HG02970 (cell line): ENCODE results near the gene BBS5.
"Not testable (repeated sequence)": the region's sequence is repeated elsewhere in the genome, so short reads cannot be mapped to it uniquely, and the experiment has no call there.

Experiments
- ATAC-seq: cut with Tn5 transposase; IDR thresholded peaks from one replicate; pipeline ENCODE4 v1.9.1; 2021; ENCODE audit warnings: mild to moderate bottlenecking, moderate library complexity, moderate number of reproducible peaks; ENCODE audit not compliant: unreplicated experiment, low FRiP score

BBS5 gene

DNA sequence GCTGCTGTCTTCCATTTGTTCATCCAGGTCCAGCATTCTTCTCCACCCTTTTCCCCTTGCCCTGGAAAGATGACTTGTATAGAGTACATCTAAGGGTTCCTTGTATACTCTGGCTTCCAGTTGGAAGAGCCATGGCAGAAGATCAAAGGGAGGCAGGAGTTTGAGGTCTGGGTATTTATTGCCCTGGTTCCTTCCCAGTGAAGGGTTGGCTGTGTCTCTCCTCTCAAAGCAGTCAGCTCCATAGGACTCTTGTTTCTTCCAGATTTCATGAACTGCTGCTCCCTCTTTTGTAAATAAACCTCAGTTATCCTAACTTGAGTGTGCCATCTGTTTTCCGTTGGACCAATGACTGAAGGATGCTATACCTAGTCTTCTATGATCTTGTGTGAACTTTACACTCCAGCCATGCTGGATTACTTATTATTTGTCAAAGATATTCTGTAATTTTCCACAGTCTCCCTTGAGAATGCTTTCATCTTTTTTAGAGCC lies 6.4 kb downstream of the BBS5 start:
- no peak for ATAC-seq

DNA sequence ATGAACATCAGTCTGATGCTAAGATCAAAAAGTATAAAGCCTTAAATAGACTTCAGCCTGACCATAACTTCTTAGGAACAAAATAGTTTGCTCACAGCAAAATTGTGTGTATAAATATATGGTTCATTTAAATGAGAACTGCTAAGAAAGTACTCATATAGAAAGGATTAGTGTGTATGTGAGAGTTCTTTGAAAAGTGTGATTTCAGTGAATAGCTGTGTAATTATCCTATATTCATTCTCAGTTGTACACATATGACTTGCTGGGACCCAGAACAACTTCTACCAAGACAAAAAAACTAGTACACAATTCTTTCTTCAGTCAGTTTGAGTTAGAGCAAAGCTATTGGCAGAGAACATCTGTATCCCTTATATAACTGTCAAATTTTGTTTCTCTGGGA lies 7.2 kb downstream of the BBS5 start:
- ATAC-seq: no peak

DNA sequence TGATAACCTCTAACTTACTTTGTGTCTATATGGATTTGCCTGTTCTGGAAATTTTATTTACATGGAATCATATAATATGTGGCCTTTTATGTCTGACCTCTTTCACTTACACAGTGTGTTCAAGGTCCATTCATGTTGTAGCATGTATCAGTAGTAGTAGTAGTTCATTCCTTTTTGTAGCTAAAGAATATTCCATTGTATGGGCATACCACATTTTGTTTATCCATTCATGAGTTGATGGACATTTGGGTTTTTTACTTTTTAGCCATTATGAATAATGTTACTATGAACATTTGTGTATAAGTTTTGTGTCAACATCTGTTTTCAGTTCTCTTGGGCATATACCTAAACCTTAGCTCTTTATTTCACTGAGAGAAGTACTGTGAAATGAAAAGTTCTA lies 11.5 kb downstream of the BBS5 start:
- no peak for ATAC-seq

DNA sequence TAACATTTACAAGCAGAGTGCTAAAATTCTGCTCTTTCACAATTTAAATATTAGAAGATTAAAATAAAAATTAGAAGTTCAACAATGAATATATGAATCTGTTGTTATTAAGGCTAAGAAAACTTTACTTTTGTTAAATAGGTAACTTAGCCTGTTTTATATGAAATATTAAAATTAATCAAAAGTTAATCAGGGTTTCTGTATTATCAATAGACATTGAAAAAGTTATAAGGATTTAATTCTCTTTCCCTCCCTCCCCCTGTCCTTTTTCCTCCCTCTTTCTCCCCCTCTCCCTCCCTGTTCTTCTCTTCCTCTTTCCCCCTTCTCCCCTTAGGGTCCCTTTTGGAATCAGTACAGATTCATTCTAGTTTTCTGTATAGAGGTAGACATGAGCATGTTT lies 12.1 kb downstream of the BBS5 start:
- no peak for ATAC-seq

DNA sequence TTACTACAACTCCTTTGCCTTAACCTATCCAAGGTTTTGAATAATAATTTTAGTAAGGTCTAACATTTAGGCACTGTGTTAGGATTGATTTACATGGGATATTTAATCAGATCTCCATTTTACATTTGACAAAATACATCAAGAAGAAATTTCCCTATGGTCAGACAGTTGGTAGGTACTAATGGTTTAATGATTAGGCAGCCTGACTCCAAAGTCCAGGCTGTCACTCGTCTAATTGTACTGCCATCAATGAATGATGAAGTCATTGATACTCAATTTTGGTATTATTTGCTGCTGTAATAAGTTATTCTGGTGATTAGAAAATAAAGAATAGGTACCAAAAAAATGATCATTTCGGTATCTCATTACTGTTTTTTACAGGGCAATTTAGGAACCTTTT lies 14.1 kb downstream of the BBS5 start:
- no peak for ATAC-seq

DNA sequence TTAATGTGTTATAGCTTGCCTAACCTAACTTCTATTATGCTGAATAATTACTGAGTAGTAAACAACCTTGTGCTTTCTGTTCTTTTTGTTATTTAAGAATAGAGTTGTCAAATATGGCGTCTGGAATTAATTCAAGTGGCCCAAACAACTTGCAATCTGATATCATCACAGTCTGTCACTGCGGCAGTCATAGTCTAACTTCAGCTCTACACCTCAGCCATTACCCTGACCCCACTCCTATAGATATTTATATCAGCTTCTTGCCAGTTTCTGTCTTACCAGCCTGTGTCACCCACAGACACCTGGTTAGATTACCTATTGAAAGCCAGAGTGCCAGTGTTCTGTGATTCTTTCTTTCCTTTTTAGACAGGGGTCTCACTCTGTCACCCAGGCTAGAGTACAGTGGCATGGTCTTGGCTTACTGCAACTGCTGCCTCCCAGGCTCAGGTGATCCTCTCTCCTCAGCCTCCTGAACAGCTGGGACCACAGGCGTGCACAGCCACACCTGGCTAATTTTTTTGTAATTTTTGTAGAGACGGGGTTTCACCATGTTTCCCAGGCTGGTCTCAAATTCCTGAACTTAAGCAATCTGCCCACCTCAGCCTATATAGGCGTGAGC lies 16.1 kb downstream of the BBS5 start:
- no peak for ATAC-seq

DNA sequence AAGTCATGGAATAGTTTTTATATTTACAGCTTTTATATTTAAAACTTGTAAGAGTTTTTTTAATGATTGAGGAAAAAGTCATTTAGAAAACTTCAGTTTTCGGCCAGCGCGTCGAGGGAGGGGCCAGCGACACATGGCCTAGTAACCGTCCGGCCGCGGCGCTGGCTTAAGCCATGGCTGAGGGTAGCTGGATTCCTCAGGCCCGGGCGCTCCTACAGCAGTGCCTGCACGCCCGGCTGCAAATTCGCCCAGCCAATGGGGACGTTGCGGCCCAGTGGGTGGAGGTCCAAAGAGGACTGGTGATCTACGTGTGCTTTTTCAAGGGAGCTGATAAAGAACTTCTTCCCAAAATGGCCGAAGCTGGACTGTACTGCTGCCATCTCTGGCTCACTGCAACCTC lies 25.4 kb downstream of the BBS5 start:
- no peak for ATAC-seq

DNA sequence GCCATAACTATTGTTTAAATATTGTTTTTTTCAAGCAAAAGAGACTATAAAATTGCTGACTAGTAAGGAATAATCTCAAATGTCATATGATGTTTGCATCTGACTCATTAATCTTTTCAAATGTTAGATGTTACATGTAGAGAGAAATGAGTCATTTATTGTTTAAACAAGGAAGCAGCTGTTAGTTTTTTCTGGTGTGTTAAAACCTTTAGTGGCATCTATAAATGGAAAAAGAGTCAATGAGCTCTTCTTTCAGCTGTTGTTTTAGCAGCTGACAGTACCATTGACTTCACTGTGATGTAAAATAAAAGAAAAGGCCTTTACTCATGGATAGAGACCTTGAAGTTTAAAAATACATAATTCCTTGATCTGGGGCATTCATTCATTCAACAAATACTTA lies 28.4 kb downstream of the BBS5 start:
- ATAC-seq: no peak

DNA sequence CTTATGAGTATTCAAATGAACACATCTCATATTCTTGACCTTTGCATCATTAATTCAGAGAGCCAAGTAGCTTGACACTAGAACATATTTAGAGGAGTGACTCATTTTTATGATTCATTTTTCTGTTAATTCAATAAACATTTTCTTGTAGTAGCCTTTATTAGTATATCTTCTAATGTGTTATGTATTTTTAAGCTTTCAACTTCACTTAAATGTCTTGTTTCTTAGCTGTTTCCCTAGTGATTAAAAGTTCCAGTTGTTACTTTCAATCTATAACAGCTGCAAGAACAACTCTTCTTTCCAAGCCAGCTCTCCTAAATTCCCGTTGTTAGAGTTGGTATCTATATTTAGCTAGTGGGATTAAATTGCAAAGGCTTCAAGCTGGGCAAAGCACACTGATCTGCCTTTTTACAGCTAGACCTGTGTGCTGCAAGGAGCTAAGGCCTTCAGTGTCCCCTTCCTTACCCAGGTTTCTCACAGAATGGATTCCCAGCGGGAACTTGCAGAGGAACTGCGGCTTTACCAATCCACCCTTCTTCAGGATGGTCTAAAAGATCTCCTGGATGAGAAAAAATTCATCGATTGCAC lies 30.1 kb downstream of the BBS5 start, which contains the start of gene KLHL41:
KLHL41 (plus strand) TSS at position 405 of the 588 bp plus-strand sequence; CDS start at position 482, 77 bp downstream.
- no peak for ATAC-seq

DNA sequence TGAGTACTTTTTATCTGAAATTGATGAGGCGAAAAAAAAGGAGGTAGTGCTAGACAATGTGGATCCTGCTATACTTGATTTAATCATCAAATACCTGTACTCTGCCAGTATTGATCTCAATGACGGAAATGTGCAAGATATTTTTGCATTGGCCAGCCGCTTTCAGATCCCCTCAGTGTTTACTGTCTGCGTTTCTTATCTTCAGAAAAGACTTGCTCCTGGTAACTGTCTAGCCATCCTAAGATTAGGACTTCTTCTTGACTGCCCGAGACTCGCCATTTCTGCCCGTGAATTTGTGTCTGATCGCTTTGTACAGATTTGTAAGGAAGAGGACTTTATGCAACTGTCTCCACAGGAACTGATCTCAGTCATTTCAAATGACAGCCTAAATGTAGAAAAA lies 30.7 kb downstream of the BBS5 start:
- no peak for ATAC-seq

DNA sequence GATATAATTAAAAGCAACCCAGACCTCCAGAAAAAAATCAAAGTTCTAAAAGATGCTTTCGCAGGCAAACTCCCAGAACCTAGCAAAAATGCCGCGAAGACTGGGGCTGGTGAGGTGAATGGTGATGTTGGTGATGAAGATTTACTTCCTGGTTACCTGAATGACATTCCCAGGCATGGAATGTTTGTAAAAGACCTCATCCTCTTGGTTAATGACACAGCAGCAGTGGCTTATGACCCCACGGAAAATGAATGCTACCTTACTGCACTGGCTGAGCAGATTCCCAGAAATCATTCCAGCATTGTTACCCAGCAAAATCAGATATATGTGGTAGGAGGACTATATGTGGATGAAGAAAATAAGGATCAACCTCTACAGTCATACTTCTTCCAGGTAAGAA lies 31.2 kb downstream of the BBS5 start:
- no peak for ATAC-seq

DNA sequence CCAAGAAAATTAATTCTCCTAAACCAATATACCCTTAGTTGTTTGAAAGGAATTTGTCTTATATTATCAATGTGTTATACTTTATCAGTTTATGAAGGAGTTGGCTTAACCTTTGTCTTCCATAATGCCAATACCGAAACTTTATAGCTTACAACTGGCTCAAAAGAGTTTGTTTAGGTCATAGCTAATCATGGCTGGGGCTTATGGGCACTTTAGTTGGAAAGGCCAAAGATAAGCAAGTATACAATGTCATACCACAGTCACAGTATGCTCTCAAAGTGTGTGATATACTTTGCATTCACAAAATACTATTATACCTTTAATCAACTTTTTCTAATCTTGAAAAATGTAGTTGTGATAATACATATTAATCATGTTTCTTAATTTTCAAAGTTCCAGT lies 32.5 kb downstream of the BBS5 start:
- ATAC-seq: no peak

DNA sequence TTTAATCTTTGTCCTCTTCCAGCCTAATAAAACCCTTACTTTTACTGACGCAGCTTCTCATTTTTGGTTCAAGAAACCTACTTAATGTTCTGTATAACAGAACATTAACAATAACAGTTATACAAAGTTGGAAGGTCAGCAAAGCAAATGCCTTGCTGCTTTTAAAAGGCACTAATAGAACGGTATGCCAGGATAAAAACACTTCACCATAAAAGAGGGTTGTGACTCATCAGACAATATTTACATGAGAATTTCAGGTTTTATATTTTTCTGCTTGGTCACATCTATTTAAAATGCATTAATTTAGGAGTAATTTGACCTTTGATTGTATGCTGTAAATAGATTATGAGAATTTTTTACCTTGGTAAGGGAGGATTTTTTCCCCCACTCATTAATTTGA lies 33.2 kb downstream of the BBS5 start:
- ATAC-seq: no peak

DNA sequence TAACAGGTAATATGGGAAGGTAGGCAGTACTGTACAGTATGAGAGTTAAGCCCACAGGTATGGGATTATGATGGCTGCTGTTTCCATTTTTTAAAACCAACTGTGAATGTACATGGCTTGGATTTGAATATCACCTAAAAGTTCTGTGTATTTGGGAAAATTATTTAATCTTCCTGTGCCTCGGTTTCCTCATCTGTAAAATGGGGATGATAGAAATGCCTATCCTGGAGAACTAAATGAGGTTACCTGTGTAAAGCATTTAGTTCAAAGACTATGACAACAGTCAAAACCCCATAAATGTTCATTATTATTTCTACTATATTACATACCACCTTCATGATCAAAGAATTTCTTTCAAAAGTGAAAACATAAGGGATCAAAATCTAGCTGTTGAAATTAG lies 33.8 kb downstream of the BBS5 start:
- ATAC-seq: no peak

DNA sequence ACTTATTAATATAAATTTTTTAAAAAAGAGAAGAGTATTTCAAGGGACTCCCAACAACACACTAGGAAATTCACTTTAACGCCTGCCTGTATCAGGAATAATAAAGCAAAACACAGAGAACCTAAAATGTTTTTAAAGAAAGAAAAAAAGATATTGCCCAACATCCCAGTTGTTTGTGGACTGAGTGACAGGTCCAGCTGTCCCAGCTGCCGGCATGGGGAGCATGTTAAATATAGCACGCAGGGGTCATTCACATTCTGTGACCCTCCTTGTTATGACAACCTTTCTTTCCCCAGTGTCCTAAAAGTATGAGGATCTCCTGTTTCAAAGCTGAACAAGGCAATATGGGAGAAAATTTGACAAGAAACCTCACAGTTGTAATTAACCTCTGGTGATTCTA lies 34.6 kb downstream of the BBS5 start:
- no peak for ATAC-seq

DNA sequence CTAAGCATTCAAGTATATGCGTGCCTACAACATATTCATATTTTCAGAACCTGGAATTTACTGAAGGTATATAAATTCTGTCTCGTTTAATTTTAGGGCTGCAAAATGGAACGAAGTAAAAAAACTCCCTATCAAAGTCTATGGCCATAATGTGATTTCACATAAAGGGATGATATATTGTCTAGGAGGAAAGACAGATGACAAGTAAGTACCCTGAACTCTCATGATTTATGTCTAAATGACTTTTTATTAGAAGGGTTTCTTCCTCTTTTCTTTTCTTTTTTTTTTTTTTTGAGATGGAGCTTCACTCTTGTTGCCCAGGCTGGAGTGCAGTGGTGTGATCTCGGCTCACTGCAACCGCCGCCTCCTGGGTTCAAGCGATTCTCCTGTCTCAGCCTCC lies 35.5 kb downstream of the BBS5 start:
- not testable (repeated sequence) for ATAC-seq

DNA sequence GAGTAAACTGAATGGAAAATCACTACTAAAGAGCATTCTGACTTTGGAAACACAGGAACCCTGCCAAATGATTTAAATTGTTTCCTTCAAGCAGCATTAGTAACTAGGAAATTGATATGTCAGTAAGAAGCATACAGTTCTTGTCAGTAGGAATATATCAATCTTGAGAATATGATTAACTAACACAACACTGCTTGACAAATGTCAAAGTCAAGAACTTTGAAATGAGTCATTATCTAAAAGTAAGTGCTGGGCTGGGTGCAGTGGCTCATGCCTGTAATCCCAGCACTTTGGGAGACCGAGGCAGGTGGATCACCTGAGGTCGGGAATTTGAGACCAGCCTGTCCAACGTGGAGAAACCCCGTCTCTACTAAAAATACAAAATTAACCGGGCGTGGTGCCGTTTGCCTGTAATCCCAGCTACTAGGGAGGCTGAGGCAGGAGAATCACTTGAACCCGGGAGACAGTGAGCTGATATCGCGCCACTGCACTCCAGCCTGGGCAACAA lies 37.2 kb downstream of the BBS5 start:
- not testable (repeated sequence) for ATAC-seq

DNA sequence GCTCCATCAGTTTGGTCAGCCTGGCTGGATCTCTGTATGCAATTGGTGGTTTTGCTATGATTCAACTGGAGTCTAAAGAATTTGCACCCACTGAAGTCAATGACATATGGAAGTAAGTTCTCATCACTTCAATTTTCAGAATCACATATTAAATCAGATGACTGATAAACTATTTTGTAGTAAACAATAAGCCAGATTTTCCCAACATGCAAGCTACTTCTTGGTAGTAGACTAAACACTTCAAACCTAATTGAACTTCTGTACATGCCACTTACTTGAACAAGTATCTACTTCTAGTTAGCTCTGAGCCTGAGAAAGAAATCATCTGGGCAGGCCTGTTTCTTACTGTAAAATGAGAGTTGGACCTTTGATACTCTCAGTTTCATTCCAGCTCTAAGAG lies 41.6 kb downstream of the BBS5 start:
- no peak for ATAC-seq

DNA sequence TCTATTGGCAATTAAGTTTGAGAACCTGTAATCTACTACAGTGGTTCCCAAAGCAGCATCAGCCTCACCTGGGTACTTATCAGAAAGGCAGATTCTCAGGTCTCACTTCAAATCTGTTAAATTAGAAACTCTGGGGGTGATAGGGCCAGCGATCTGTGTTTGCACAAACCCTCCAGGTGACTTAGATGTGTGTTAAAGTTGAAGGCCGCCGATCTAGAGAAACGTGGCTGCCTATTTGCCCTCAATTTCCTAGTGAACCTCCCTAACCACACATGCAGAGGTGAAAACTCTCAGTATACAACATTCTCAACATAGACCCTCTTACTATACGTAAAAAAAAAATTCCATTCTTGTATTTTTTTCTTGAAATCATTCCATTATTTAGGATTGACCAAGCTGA lies 44.4 kb downstream of the BBS5 start:
- no peak for ATAC-seq

DNA sequence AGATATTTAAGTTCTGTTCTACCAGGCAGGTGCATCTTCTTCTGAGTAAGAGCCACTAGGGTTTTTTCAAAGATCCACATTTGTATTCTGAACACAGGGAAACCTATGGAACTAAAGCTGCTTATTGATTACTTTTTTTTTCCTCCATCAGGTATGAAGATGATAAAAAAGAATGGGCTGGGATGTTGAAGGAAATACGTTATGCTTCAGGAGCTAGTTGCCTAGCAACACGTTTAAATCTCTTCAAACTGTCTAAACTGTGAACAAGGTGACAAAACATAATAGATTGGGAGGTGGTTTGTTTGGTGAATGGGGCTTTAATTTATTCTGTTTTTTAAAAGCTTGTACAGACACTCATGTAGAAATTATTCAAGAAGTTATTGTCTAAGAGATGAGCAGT lies 46.1 kb downstream of the BBS5 start:
- no peak for ATAC-seq

DNA sequence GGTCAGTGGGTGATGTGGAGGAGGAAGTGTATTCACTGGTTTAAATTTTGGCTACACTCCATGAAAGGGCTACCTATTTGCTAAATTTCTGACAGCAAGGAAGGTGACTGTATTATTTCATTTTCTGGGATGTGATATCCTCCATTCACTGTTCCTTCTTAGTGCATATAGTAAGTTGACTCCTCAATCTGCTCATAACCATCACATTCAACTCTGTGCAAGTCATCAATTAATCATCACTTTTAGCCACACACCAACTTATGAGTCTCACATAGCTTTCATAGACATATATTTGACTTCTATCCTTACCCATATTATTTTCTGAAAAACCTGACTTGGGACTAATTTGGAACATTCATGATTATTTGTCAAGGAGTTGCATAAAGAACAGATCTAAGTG lies 47.2 kb downstream of the BBS5 start:
- ATAC-seq: no peak

DNA sequence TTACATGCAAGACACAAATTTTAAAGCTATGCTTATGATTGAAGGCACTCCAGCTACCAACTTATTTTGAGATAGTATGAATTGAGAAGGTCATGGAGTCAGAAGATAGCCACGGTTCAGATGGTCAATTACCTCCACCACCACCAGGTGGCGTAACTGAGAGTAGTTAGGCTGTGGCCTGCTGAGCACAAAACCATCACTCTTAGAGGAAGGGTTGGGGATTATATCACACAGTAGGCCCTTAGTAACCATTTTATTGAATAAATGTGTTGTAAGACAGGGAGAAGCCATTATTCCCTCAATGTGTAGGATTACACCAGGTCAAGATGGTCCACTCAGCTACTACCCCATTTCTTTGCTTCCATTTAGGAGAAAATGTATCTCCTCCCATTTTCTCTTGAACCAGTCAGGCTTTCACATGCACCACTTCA lies 49.0 kb downstream of the BBS5 start:
- peak; percentile 62 for ATAC-seq
